IPS-15b (cell line): Measurements from ENCODE around the gene PRMT7.

Experiments
- H3K27me3 ChIP-seq: one replicate; pipeline ENCODE4 v1.6.1; 2013; ENCODE audit warnings: low read length; ENCODE audit not compliant: control insufficient read depth, insufficient read depth
- H3K36me3 ChIP-seq: one replicate; pipeline ENCODE4 v1.6.1; 2013; ENCODE audit warnings: low read length; ENCODE audit not compliant: control insufficient read depth, insufficient read depth
- H3K4me1 ChIP-seq: one replicate; pipeline ENCODE4 v1.6.1; 2013; ENCODE audit warnings: mild to moderate bottlenecking, low read length; ENCODE audit not compliant: control insufficient read depth, insufficient read depth
- H3K4me3 ChIP-seq: one replicate; pipeline ENCODE4 v1.5.1; 2013; ENCODE audit warnings: low read depth, low read length
- H3K9ac ChIP-seq: one replicate; pipeline ENCODE4 v1.6.1; 2013; ENCODE audit warnings: low read depth, mild to moderate bottlenecking, low read length
- H3K9me3 ChIP-seq: one replicate; pipeline ENCODE4 v1.6.1; 2013; ENCODE audit warnings: mild to moderate bottlenecking, low read length; ENCODE audit not compliant: control insufficient read depth, insufficient read depth

The PRMT7 gene

DNA sequence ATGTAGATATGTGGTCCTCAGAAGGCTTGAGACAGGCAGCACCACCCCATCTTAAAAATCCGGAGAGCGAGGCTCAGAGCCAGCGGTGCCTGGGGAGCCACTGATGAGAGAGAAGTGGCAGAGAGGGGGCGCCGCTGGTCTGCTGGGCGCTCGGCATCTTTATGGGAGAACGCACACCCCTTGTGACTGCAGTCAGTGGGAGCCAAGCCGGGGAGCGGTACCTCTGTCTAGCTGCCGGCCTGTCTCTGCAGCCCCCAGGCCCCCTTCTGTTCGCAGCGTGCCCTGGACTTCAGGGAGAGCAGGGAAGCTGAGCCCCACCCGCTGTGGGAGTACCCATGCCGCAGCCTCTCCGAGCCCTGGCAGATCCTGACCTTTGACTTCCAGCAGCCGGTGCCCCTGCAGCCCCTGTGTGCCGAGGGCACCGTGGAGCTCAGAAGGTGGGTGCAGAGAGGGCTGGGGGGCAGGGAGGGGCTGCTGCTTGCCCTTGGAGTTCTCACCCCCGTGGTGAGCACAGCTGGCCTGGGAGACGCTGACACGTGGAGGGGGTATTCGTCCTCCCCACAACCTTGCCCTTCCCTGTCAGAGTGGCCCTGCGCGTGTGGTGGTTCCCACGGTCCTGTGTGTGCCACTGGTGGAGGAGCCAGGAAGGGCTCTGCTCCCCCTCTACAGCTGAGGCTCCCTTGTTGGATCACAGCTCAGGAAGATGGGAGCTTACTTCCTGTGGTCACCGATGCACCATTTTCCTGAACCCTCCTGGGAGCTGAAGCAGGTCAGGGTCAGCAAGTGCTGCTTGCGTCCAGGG is 44.8 kb downstream of the PRMT7 start:
- no peak overlapping the region for H3K9ac ChIP-seq
- no peaks in the 10 kb centered on the region for H3K27me3 ChIP-seq
- no peaks in the 10 kb centered on the region for H3K9me3 ChIP-seq
- H3K4me3 ChIP-seq = no peak overlapping the region
- H3K4me1 ChIP-seq = no peaks in the 10 kb centered on the region
- peaks cover 55% of the 10 kb centered on the region for H3K36me3 ChIP-seq

DNA sequence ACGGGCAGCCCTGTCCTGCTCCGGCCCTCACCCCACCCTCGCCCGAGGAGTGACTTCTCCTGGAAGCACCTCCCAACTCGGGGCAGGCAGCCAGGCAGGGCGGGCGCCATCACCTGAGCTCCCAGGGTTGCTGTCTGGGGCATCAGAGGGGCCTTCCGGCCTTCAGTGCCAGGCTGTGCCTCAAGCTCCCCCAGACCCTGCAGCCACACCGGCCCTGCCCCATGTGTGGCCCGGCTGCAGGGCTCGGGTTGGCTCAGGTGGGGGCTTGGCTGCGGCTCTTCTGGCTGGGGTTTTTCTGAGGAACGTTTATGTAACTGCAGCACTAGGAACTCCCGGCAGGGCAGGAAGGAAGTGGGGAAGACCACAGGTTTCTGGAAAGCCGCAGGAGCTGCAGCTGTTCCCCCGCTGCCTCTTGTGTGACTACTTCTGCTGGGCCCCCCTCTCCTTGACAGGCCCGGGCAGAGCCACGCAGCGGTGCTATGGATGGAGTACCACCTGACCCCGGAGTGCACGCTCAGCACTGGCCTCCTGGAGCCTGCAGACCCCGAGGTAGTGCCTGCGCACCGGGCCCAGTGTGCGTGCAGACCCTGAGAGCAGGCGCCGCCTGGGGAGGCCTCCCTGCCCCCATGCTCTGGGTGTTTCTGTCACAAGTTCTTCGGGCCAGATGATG is 45.6 kb downstream of the PRMT7 start:
- Histone ChIP-seq H3K36me3 (peaks cover 50% of the 10 kb centered on the region), H3K4me1 (no peaks in the 10 kb centered on the region), H3K9me3 (no peaks in the 10 kb centered on the region), H3K27me3 (no peaks in the 10 kb centered on the region), H3K9ac (no peak overlapping the region), H3K4me3 (no peak overlapping the region)

- H3K9me3 ChIP-seq = no peaks in the 10 kb centered on the region
- peaks cover 45% of the 10 kb centered on the region for H3K36me3 ChIP-seq
- no peaks in the 10 kb centered on the region for H3K27me3 ChIP-seq
- H3K9ac ChIP-seq = no peak overlapping the region
- no peaks in the 10 kb centered on the region for H3K4me1 ChIP-seq
- H3K4me3 ChIP-seq = no peak overlapping the region
These were observed 46.1 kb downstream of the PRMT7 start for GRCh38 chr16:68356919-68357286.

DNA sequence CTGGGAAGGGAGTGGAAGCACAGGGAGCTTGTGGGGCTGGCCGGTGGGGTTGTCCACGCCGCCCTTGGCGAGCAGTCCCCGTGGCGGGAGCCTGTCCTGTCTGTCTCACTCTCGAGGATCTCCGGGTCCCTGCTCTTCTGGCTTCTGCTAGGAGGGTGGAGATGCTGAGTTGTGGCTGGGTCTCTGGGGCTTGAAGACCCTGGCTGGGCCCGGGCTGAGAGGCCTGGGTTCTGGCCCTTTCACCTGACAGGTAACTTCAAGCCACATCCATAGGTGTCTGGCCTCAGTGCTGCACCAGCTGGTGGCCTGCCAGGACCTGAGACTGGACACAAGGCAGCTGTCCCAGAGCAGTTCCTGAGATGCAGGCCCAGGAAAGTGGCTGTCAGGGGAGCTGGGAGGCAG is 46.7 kb downstream of the PRMT7 start:
- no peaks in the 10 kb centered on the region for H3K9me3 ChIP-seq
- H3K4me3 ChIP-seq = no peak overlapping the region
- no peak overlapping the region for H3K9ac ChIP-seq
- peaks cover 41% of the 10 kb centered on the region for H3K36me3 ChIP-seq
- H3K4me1 ChIP-seq = no peaks in the 10 kb centered on the region
- H3K27me3 ChIP-seq = no peaks in the 10 kb centered on the region

DNA sequence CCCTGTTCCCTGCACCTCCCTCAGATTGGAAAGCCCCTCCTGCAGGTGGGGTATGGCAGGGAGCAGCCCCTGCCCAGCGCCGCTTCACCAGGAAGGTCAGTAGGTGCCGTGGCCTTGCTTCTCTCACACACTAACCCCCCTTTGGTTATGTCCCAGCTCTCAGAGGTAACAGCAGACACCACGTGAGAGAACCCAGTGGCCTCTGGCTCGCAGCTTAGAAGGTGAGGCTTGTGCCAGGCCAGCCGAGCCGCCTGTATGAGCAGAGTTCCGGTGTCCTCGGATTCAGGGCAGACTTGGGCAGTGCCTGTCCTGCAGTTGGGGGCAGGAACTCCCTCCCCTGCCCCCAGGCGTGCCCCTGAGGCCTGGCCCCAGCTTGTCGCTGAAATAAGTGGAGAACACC is 47.1 kb downstream of the PRMT7 start:
- Histone ChIP-seq H3K36me3 (peaks cover 41% of the 10 kb centered on the region), H3K9ac (no peak overlapping the region), H3K4me1 (no peaks in the 10 kb centered on the region), H3K27me3 (no peaks in the 10 kb centered on the region), H3K9me3 (no peaks in the 10 kb centered on the region), H3K4me3 (no peak overlapping the region)

GRCh38 chr16:68358951-68359350 is 48.1 kb downstream of the PRMT7 start:
- Histone ChIP-seq H3K4me1 (no peaks in the 10 kb centered on the region), H3K36me3 (peaks cover 32% of the 10 kb centered on the region), H3K27me3 (no peaks in the 10 kb centered on the region), H3K9ac (no peak overlapping the region), H3K9me3 (no peaks in the 10 kb centered on the region), H3K4me3 (no peak overlapping the region)

DNA sequence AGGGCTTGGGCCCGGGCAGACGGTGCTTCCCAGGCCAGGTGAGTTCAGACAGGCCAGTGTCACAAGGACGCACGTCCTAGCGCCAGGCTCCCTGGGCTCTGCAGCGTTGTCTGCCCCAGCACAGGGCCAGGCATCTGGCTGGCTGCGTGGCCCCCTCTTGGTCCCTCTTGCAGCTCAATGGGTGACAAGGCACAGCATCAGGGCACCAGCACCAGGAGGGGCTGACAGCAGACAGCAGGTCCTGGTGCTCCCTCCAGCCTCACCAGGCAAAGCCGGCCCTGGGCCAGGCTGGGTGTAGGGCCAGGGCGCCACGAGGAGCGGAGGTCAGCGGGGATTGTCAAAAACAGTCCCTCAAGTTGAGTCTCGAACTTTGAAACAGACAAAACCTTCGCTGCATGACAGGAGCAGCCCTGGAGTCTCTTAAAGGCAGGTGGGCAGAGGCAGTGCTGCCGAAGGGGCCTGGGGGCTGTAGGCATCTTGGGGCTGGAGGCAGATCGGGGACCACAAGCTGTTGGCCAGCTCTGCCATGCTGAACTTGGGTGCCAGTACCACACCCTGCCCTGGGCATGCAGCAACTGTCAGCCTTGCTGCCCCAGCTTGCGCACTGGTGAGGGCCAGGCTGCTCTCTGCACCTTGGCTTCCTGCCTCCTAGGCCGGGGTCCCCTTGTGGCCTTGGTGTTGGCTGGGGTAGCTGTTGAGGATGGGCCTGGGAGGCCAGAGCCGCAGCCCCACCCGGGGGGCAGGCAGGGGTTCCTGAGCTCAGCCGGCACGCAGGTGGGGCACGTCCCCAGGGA is 48.8 kb downstream of the PRMT7 start:
- Histone ChIP-seq H3K36me3 (peaks cover 25% of the 10 kb centered on the region), H3K9me3 (no peaks in the 10 kb centered on the region), H3K4me3 (no peak overlapping the region), H3K4me1 (peaks cover 4% of the 10 kb centered on the region), H3K9ac (no peak overlapping the region), H3K27me3 (no peaks in the 10 kb centered on the region)

DNA sequence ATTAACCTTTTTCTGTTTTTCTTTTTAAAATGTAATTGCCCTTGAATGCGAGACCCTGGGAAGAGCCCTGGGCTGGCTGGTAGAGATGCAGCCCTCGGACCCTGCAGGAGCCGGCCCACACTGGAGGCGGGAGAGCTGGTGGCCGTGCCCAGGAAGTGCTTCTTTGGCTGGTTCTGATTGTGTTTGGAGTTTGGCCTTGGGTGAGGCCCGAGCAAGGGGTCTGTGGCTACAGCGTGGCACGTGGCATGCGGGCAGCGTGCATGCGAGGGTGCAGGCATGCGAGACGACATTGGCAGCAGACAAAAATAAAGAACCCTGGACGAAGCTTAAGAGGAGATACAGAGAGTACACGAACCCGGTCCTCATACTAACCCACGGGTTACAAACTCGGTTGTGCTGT is 49.7 kb downstream of the PRMT7 start:
- Histone ChIP-seq H3K36me3 (peaks cover 17% of the 10 kb centered on the region), H3K9me3 (no peaks in the 10 kb centered on the region), H3K27me3 (no peaks in the 10 kb centered on the region), H3K4me1 (peaks cover 4% of the 10 kb centered on the region), H3K9ac (no peak overlapping the region), H3K4me3 (no peak overlapping the region)

DNA sequence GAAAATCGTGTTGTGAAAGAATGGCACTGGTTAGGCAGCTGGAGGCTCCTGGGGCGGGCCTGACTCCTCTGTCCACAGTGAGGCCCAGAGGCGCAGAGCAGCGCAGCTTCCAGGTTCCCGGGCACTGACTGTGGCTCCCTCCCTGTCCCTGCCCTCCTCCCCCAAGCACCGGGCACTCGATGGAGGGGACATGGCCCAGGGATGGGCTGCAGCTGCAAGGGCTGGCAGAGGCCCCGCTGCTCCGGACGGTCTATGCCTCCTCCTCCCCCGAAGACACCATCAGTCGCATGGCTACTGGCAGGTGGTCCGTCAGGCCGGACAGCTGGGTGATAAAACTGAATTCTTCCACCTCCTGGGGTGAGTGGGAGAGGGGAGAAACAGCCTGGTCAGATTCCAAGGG is 50.1 kb downstream of the PRMT7 start:
- Histone ChIP-seq H3K9ac (no peak overlapping the region), H3K9me3 (no peaks in the 10 kb centered on the region), H3K36me3 (peaks cover 14% of the 10 kb centered on the region), H3K4me1 (peaks cover 4% of the 10 kb centered on the region), H3K4me3 (no peak overlapping the region), H3K27me3 (no peaks in the 10 kb centered on the region)

- Histone ChIP-seq H3K4me1 (peaks cover 4% of the 10 kb centered on the region), H3K9me3 (no peaks in the 10 kb centered on the region)
These were observed 50.7 kb downstream of the PRMT7 start for GRCh38 chr16:68361485-68361884.

DNA sequence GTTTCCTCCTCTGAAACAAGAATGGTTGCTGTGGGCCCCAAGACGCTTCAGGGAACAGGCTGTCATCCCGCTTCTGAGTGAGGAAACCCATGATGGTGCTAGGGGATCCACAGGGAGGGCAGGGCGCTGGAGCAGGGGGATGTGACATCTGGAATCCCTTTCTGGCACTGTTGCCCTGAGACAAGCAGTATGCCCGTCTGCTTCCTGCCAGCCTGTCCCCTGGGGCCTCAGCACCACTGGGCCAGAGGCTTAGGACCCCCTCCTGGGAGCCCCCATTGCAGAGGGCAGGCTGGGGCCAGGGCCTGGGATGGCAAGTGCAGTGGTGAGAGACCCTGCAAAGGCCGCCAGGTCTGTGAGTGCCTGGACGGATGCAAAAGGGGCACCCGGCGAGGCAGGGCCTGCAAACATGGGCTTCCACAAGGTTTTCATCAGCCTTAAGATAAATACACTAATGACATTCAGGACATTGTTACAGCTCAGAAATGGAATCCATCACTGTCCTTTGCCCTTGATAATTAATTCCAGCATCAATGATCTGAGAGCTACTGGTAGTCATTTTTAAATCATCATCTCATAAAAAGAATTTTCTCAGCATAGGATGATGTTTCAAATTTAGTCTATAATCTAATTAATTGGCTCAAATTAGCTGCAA is 51.6 kb downstream of the PRMT7 start:
- no peak overlapping the region for H3K4me3 ChIP-seq
- H3K36me3 ChIP-seq = peaks cover 11% of the 10 kb centered on the region
- H3K9ac ChIP-seq = no peak overlapping the region
- no peaks in the 10 kb centered on the region for H3K27me3 ChIP-seq
- no peaks in the 10 kb centered on the region for H3K9me3 ChIP-seq
- peaks cover 4% of the 10 kb centered on the region for H3K4me1 ChIP-seq

More at GRCh38 chr16:68361485-68361884, 50.7 kb downstream of the PRMT7 start:
- H3K36me3 ChIP-seq = peaks cover 11% of the 10 kb centered on the region
- no peak overlapping the region for H3K4me3 ChIP-seq
- no peak overlapping the region for H3K9ac ChIP-seq
- no peaks in the 10 kb centered on the region for H3K27me3 ChIP-seq
